ENCODE results near the gene SCUBE1.

The SCUBE1 gene

GRCh38 chr22:43191831-43192230 lies 151.3 kb downstream of the SCUBE1 start:
- DNase-seq: no peak

DNA sequence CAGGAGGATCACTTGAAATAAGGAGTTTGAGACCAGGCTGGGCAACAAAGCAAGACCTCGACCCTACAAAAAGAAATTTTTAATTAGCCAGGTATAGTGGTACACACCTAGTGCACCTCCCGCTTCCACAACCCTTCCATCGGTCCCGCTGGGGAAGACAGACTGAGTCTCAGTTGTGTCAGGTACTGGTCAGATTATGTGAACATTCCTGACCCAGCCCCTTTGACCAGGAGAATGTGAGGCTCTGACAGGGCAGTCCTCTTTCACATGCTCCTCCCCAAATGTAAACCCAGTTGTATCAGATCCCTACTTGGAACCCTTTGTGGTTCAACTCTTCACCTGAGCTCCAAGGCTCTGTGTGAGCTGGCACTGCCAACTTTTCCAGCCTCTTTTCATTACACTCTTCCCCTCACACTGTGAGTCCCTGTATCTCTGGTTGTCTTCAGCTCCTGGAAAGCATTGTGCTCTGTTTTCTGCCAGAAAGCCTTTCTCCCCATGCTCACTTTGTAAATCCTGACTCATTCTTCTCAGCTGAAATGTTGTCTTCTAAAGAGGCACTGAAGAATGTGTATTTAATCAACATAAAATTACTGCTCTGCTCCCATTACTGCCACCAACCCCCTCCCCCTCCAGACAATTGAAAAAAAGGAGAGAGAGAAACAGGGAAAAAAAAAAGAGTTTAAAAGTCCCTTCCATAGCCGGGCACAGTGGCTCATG lies 154.2 kb downstream of the SCUBE1 start:
- DNase-seq: no peak

DNA sequence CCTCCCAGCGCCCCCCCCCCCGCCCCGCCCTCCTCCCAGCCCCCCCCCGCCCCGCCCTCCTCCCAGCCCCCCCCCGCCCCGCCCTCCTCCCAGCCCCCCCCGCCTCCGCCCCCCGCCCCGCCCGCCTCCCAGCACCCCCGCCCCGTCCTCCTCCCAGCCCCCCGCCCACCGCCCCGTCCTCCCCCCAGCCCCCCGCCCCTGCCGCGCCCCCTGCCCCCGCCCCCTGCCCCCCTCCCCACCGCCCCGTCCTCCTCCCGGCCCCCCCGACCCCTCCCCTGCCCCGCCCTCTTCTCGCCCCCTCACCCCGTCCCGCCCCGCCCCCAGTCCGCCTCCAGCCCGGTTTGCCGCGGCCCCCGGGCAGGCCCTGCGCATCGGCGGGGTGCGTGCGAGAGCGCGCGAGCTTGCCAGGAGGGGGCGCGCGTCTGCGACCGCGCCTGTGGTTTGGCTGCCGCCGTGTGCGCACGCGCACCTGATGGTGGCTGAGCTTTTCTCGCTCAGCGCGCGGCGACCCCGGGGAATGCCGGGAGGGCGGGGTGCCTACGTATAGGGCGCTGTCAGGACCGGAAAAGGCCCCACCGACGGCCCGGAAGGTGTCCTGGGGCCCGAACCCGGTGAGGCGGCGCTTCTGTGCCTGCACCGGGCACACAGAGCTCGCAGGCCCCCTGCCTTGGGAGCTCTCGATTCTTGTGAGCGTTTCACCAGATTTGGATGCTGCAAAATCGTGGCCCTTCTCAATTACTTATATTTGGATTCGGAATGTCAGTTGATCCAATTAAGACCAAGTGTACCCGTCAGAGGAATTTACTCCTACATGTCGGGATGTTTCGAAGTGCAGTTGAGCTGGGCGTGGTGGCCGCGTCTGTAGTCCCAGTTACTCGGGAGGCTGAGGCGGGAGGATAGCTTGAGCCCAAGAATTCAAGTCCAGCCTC lies 155.7 kb downstream of the SCUBE1 start:
- peak; percentile 97 for DNase-seq

GRCh38 chr22:43186272-43187170 lies 156.7 kb downstream of the SCUBE1 start, which contains the start of gene TTLL12:
TTLL12 (minus strand) TSS chr22:43187134; CDS start chr22:43187069, 65 bp downstream.
- DNase-seq: peak; percentile 60

- DNase-seq: no peak
Measured at GRCh38 chr22:43185860-43186261, 157.3 kb downstream of the SCUBE1 start.

DNA sequence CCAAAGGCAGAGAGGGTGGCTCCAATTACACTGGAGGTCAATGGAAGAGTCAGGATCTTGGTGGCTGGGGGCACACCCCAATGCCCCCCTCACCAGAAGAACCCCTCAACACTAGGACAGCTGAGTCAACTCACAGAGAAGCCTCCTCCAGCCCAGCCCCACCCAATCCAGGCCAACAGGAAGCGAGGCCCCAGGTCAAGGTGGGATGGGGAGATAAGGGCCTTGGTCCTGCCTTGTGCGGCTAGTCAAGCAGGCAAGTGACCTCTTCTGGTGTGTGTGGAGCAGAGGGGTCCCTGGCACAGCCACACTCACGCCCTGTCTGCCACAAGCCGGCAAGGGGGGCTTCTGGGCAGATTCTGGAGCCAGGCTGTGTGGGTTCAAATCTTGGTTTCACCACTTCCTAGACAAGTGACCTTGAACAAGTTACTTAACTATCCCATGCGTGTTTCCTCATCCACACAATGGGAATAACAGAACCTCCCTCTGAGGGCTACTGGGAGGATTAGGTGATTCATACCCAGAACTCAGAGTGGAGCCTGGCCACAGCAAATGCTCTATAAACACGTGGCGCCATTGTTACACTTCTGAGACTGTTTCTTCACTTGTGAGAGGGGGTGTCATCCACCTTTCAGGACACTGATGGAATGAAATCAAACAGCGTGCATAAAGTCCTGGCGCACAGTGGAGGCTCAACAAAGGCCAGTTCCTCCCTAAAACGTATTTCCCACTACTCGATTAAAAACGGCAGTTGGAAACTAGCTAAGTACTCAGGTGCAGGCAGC lies 159.5 kb downstream of the SCUBE1 start:
- no peak for DNase-seq

GRCh38 chr22:43182726-43183125 lies 160.4 kb downstream of the SCUBE1 start:
- no peak for DNase-seq

DNA sequence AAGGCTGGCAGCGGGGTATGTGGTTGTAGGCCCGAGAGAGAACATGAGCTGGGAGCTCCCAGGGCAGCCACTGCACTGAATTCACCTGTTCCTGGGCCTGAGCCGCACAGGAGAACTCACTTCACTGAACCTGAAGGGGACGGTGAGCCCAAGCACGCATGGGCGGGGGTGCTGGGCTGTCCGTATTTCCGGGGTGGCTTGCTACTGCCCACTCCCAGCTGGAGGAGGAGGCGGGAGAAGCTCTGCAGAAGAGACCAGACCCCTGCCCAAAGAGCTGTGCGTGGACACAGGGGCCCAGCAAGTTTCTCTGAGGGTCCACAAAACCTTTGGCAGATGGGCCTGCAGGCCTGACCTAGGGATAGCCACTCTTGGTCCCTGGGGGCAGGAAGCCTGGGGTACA lies 161.1 kb downstream of the SCUBE1 start:
- no peak for DNase-seq

GRCh38 chr22:43181321-43182076 lies 161.7 kb downstream of the SCUBE1 start:
- no peak for DNase-seq

DNA sequence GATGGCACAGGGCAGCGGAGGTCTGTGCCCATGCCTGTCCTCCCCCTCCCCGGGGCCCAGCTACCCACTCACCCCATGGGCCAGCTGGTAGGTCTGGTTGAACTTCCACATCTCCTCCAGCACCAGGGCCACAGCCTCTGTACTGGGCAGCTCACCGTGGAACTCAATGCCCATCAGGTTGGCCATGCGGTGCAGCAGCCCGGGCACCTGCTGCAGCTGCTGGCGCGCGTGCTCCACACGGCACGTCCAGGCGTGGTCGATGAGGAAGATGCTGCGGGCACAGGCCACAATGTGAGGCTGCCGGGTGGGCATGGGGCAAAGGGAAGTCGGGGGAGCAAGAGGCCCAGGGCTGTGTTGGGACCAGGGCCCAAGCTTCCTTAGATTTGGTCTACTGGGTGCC lies 162.5 kb downstream of the SCUBE1 start:
- no peak for DNase-seq

DNA sequence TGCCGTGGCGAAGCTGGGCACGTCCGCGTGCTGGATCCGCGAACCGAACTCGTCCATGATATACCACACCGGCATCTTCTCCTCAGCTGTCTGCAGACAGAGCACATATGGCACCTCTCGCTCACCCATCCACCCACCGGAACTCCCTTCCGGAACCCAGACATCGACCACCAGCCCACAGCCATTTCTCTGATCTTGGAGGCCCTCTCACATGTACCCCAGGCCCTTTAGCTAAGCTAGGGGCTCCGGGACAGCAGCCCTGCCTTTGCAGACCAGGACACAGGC lies 163.3 kb downstream of the SCUBE1 start:
- no peak for DNase-seq

DNA sequence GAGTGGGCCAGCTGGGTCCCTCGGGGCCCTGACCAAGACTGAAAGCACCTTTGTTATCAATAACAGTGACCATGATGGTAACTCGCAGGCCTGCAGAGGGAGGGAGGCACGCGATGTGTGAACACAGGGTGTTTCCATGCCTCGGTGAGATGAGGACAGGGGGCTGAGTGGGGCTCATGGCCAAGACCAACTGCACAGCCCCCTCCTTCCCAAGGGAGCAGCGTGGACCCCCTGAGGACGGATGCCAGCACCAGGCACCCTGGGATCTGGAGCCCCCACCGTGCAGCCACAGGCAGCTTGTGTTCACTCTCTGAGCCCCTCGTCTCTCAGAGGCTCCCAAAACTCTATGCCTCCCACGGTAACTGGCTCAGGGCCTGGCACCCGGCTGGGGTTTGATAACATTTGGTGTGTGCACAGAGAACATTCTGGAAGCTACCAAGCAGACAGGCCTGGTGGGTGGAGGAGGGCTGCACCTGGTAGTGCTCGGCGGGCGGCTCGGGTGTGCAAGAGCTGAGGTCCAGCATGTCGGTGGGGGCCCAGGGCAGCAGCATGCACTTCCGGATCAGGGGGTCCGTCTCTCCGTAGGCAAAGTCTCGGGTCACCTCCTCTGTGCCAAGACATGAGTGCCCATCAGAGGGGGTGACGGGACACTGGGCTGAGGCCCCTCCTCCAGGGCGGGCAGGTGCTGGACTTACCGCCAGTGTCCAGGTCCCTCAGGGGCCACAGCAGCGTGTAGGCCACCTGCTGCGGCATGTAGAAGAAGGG lies 163.8 kb downstream of the SCUBE1 start:
- DNase-seq: no peak

- no peak for DNase-seq
Measured at GRCh38 chr22:43177479-43177878, 165.7 kb downstream of the SCUBE1 start.

DNA sequence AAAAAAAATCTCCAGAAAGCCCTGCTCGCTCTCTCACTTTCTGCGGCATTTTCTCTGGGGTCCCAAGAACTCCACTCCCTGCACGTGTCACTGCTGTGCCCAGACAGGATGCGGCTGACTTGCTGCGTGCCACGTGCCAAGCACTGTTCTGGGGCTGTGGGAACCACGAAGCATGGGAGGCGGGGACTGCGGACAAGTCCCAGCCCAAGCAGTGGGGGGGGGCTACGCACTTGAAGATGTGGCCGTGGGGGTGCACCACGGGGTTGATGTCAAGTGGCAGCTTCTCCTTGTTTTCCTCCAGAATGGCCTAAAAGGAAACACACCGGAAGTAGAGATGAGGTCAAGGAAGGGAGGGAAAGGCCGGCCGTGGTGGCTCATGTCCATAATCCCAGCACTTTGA lies 167.1 kb downstream of the SCUBE1 start:
- DNase-seq: no peak

DNA sequence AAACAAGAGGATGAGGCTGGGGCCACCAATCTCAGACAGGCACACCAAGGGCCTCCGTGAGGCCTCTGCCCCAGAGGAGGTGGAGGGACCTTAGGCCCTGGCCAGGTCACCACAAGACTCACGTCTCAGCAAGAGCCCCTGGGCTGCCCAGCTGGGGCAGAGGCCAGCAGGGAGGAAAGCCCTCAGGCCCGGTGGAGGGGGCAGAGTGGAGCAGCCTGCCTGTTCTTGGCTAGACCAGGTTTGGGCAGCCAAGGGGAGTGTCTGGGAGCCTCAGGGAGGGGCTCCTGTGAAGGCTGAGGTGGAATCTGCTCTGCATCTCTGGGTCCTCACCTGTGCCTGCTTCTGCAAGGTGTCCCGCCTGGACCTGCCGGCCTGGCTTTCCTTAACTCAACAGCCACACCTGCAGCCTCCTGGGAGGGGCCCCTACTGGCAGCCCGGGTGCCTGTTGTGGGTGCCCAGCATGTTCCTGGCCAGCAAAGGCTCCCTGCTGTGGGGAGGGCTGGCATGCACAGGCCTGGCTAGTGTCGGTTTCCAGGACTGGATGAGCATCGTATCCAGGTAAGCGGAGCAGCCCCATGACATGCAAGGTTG lies 168.1 kb downstream of the SCUBE1 start:
- DNase-seq: no peak

DNA sequence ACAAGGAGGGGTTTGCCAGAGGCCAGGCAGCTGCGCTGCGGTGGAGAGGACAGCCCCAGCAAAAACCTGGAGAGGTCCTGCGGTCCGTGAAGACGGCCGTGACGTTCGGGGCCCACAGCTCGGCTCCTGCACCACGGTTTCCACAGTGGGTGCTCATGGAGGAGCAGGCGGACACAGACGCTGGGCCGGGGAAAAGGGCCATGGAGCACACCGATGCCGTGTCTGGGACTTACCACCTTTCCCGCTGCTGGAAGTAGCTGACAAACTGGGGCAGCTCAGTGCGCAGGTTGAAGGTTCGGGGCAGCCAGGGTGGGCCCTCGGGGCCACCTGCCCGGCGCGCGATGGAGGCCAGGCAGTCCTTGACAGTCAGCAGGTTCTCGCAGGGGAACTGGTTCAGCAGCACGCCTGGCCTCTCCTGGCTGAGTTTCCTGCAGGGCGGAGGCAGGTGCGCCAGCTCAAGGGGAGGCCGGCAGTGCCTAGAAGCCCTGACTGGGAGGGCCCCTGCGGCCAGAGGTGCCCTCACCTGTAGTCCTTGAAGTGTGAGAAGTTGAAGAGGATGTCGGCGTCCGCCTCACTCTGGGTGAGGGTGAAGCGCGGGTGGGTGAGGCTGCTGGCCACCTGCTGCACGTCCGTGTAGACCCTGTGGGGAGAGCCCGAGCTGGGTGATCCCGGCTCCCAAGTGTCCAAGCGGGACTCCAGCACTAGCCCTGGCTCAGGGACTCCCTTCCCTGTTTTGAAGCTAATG lies 169.0 kb downstream of the SCUBE1 start:
- DNase-seq: no peak

- DNase-seq: no peak
Measured at GRCh38 chr22:43173566-43173965, 169.6 kb downstream of the SCUBE1 start.

DNA sequence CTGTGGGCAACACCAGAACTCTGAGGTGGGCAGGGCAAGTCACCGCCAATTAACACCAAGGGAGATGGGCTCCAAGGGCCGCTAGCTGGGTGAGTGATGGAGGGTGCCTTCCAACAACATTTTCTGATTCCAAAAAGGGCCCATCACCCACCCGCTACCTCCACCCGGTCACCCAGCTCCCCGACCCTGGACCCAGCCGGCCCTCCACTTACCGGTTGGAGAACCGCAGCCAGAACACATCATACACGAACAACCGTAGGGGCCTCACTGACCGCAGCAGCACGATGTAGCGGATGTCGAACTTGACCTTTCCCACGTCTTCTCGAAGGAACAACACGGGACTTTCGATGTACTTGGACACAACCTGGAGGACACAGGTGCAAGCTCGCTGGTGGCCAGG lies 171.0 kb downstream of the SCUBE1 start:
- DNase-seq: no peak

DNA sequence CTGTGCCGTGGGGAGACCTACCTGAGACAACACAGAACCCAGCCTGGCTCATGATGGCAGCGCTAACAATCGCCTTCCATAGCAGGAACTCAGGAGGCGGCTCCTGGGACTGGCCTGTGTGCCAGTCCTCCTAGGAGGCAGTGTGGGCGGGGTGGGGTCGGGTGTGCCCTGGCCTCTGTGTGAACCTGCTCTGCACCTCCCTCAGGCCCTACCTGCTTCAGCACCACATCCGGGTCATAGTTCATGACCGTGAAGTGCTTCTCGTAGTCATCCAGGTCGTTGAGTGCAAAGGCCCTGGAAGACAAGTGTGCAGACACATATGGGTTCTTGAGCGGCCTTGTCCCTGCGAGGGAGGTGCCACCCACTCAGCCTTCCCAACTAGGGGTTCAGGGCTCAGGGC lies 171.6 kb downstream of the SCUBE1 start:
- no peak for DNase-seq

DNA sequence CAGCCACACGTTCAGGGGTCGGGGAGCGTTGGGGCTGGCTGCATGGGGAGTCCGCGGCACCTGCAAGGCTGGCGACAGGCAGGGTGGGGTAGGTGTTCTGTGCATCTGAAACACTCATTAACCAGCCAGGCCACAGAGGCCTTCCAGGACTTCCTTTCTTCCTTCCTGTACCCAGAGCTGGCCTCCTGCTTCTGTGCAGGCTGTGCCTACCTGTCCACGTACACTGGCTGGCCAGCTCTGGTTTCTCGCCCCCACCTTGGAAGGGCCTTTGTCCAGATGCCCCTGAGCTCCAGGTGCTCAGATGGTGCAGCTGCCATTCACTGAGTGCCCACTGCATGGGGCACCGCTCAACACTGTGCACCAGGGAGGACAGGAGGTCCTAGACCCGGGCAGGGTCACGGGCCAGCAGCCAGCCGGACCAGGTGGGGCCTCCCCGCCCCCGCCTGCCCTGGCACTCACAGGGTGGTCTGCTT lies 172.1 kb downstream of the SCUBE1 start:
- no peak for DNase-seq
